HG02884 (cell line): ENCODE data around the gene HNRNPUL2.
A peak's percentile ranks its signal among the peaks of the same experiment; 100 is the strongest.

Experiments
- ATAC-seq: cut with Tn5 transposase; IDR thresholded peaks from one replicate; pipeline ENCODE4 v1.9.1; 2021; ENCODE audit warnings: mild to moderate bottlenecking, moderate library complexity; ENCODE audit not compliant: unreplicated experiment

HNRNPUL2 gene

DNA sequence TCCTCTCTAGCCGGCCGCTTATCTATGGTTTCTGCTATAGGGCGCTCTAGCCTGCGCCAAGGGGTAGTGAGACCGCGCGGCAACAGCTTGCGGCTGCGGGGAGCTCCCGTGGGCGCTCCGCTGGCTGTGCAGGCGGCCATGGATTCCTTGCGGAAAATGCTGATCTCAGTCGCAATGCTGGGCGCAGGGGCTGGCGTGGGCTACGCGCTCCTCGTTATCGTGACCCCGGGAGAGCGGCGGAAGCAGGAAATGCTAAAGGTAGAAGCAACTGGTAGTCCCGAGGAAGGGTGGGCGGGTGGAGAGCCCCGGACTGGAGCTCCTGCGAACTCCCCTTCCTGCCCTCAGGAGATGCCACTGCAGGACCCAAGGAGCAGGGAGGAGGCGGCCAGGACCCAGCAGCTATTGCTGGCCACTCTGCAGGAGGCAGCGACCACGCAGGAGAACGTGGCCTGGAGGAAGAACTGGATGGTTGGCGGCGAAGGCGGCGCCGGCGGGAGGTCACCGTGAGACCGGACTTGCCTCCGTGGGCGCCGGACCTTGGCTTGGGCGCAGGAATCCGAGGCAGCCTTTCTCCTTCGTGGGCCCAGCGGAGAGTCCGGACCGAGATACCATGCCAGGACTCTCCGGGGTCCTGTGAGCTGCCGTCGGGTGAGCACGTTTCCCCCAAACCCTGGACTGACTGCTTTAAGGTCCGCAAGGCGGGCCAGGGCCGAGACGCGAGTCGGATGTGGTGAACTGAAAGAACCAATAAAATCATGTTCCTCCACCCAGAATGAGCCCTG lies 55.5 kb downstream of the HNRNPUL2 start, which contains the start of the genes LBHD1 and UQCC3:
LBHD1 (minus strand) TSS at position 660 of the 782 bp plus-strand sequence. CDS start 2,236 bp downstream, outside the sequence.
UQCC3 (plus strand) TSS at position 66 of the 782 bp plus-strand sequence; CDS start at position 139, 73 bp downstream.
- ATAC-seq: peak; percentile 59

GRCh38 chr11:62671236-62671607 lies 56.0 kb downstream of the HNRNPUL2 start:
- no peak for ATAC-seq

- ATAC-seq: no peak
These were observed 57.7 kb downstream of the HNRNPUL2 start for GRCh38 chr11:62669420-62670161.

DNA sequence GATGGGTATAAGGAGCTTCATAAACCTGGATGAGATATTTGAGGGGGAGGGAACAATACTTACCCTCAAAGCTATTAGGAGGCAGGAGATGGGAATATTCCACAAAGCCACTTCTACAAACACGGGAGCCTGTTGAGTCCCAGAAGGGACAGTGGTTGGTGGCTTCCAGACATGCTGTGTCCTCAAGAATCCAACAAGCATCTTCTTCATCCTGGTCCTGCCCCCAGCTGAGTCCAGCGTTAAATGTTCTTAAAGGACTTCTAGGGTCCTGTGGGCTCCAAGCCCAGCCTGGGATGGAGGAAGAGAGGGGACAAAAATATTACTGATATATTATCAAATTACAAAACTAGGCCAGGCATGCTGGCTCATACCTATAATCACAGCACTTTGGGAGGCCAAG lies 59.8 kb downstream of the HNRNPUL2 start:
- no peak for ATAC-seq

- ATAC-seq: no peak
These were observed 60.9 kb downstream of the HNRNPUL2 start for GRCh38 chr11:62666259-62666926.

DNA sequence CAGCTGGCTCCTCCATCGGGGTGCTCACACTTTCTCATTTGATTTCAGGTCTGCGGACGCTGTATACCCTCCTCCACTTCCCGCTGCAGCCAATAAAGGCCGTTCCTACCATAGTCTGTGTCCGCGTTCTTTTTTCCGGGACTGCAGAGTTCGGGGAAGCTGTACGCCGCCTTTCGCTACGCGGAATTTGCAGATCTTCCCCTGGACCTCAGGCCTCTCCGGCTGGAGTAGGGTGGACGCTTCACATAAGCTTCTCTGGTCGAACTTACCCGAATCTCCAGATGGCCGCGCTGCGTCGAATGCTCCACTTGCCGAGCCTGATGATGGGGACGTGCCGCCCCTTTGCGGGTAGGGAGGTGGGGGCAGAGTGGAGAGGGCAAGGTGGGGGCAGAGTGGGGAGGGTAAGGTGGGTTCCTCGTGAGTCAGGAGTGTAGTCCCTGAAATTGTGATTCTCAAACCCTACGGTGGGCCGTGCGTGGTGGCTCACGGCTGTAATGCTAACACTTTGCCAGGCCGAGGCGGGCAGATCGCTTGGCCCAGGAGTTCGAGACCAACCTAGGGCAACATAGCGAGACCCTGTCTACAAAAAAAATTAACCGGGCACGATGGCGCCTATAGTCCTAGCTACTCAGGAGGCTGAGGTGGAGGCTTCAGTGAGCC lies 61.5 kb downstream of the HNRNPUL2 start:
- peak; percentile 14 for ATAC-seq

DNA sequence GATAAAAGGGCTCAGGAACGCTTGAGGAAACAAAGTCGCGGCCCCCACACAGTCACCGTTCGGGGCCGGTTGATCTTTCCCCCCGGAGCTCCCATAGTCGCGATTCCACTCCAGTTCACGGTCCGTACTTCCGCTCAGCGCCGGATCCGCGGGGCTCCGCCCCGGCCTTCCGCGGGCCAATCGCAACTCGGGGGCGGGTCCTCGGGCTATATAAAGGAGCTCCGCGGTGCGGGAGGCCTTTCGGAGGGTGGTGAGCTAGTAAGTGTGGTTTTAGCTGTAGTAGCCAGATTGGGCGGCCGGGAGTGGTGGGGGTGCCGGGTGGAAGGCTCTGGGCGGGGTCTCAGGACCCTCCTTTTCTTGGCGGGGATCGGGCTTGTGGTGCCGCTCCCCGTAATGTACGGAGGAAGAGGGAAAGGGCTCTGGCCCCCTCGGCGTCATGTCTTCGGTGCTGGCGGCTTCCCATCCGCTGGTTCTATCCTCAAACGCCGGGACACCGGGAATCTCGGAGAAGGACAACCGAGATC lies 62.1 kb downstream of the HNRNPUL2 start, which contains the start of the genes C11orf98 and CSKMT:
C11orf98 (minus strand) TSS at position 136 of the 524 bp plus-strand sequence; CDS start at position 95, 41 bp downstream.
CSKMT (plus strand) TSS at position 238 of the 524 bp plus-strand sequence. CDS start 568 bp downstream, outside the sequence.
- peak; percentile 74 for ATAC-seq

DNA sequence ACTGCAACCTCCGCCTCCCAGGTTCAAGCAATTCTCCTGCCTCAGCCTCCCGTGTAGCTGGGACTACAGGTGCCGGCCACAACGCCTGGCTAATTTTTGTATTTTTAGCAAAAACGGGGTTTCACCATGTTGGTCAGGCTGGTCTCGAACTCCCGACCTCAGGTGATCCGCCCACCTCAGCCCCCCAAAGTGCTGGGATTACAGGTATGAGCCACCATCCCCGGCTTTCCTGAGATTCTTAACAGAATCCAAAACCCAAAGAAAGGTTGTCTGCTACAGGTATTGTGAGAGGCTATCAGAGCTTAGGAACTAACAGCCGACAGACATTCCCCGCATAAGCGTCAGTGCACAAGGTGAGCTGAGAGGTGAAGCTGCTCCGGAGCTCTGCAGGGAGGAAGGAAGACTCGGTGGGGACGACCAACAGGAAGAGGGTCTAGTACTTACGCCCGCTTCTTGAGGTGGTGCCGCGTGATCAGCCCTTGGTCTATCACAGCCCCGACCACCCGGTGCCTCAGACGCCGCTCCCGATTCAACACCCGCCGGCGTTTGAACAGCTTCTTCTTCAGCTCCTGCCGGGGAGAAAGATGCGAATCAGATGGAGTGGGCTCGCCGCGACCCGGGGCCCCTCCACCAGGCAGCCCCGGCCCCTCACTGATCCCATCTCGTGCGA lies 62.7 kb downstream of the HNRNPUL2 start:
- ATAC-seq: peak; percentile 22
